Body of pancreas (tissue), 4 donors: Measurements from ENCODE around the gene PCDHB3. TPM values are rescaled to one million over a fixed set of nuclear protein-coding genes. Genes with fewer than 3 reads are reported as not detected.
"Not testable (repeated sequence)": the region's sequence is repeated elsewhere in the genome, so short reads cannot be mapped to it uniquely, and the experiment has no call there.

ENCODE experiments used
- ATAC-seq: fragments of 150-250 bp; one replicate; pipeline ENCODE4 v1.9.1; 2016
- DNase-seq, 4 donors: peaks; one replicate each; pipeline ENCODE4 v3.0.0-alpha.2; 2019
- H3K27ac ChIP-seq, 4 donors: fragments of 200-600 bp; sonication (generic); 1 replicate in 3 of 4; 2 replicates in 1 of 4; pipeline versions ENCODE4 v1.5.1 to v1.6.1; 2016 to 2019; ENCODE audit warnings: mild to moderate bottlenecking in 1 of 4, mixed read lengths in 1 of 4, moderate library complexity in 1 of 4
- H3K27me3 ChIP-seq, 2 donors: fragments of 200-600 bp; sonication (generic); one replicate each; pipeline ENCODE4 v1.6.0; 2016; ENCODE audit warnings: mild to moderate bottlenecking in 1 of 2
- H3K36me3 ChIP-seq, 2 donors: fragments of 200-600 bp; sonication (generic); replicated peaks in 1 of 2; 2 replicates each; pipeline ENCODE4 v1.5.1; 2016; ENCODE audit warnings: low read depth in 2 of 2; ENCODE audit not compliant: insufficient read depth in 1 of 2
- H3K4me1 ChIP-seq: fragments of 200-600 bp; sonication (generic); one replicate; pipeline ENCODE4 v1.6.0; 2016
- H3K4me3 ChIP-seq, 2 donors: fragments of 200-600 bp; sonication (generic); 1 replicate in 1 of 2; 2 replicates in 1 of 2; pipeline ENCODE4 v1.5.1; 2016 to 2019
- H3K9me3 ChIP-seq, 3 donors: fragments of 200-600 bp; sonication (generic); 1 replicate in 2 of 3; 2 replicates in 1 of 3; pipeline ENCODE4 v1.5.1; 2016
- CTCF ChIP-seq, 7 experiments: fragments of 450-650 bp in 4 of 7; fragments of 200-600 bp in 3 of 7; sonication (generic) in 3 of 7; IDR thresholded peaks; one replicate each; pipeline ENCODE4 v1.5.1; 2016 to 2019; ENCODE audit warnings: antibody characterized with exemption in 7 of 7
- POLR2A ChIP-seq, 3 donors: fragments of 450-650 bp; IDR thresholded peaks; one replicate each; pipeline ENCODE4 v1.6.1; 2016; ENCODE audit warnings: antibody characterized with exemption in 3 of 3, mild to moderate bottlenecking in 2 of 3
- WGBS, 2 donors: methylation state at CpG; one replicate each; pipeline ENCODE4 v1.1.5; 2017; 5-methylcytosine and 5-hydroxymethylcytosine counted together
- intact Hi-C: fragments of 100-400 bp; cut with DNase I; formaldehyde crosslinking; loops from one replicate; pipeline ENCODE4 v1.15.1; 2023
- total RNA-seq, 2 donors: library from RNA; depleted of rRNA; stranded (reverse); fragments of >200 nt; gene quantifications; one replicate each; pipeline ENCODE4 v1.1.0, GENCODE V29; 2016

Gene PCDHB3
- total RNA-seq, 2 donors from 2014 or later, result 1.3 to 1.8 TPM

GRCh38 chr5:141082228-141082627 is 18.0 kb upstream of the PCDHB3 start:
- DNase-seq (no peak), ATAC-seq (no peak)
- no peak overlapping the region for H3K27ac ChIP-seq
- intact Hi-C loops, result no loop called here
- peaks cover 0 to 6% of the 10 kb centered on the region in 2 donors for H3K27me3 ChIP-seq
- H3K36me3 ChIP-seq, result no peaks in the 10 kb centered on the region
- peaks cover 0 to 18% (median 0%) of the 10 kb centered on the region in 3 donors for H3K9me3 ChIP-seq
- TF ChIP-seq POLR2A (IDR thresholded peaks at IDR 0.05), result no peak
- no peak for TF ChIP-seq CTCF (IDR thresholded peaks at IDR 0.05)
- peaks cover 10% of the 10 kb centered on the region for H3K4me1 ChIP-seq
- no peak overlapping the region for H3K4me3 ChIP-seq

GRCh38 chr5:141084487-141084989 is 15.7 kb upstream of the PCDHB3 start:
- WGBS, 2 donors, result 5 to 6% methylated on average over 21 of the region's 21 CpGs
- ATAC-seq (peak; percentile 94), DNase-seq (peak; percentile 56 to 76 (median 73))
- Histone ChIP-seq H3K9me3 (peaks cover 0 to 16% (median 0%) of the 10 kb centered on the region in 3 donors), H3K27ac (peak overlapping the region in 3 of 4 donors; percentile 55 to 83 (median 73)), H3K4me1 (peaks cover 10% of the 10 kb centered on the region), H3K36me3 (no peaks in the 10 kb centered on the region), H3K4me3 (peak overlapping the region in 1 of 2 donors; percentile 19), H3K27me3 (no peaks in the 10 kb centered on the region)
- TF ChIP-seq POLR2A (IDR thresholded peaks at IDR 0.05), result peak in 2 of 3 donors; percentile 25 to 50
- TF ChIP-seq CTCF (IDR thresholded peaks at IDR 0.05), result peak; percentile 37 to 74 (median 65)
- intact Hi-C loops, result no loop called here

GRCh38 chr5:141094481-141095262 is 5.6 kb upstream of the PCDHB3 start, which contains the start of gene PCDHB2:
Gene PCDHB2 (plus strand): TSS chr5:141094615. CDS start chr5:141094791, 176 bp downstream.
- ATAC-seq, result peak; percentile 38
- Histone ChIP-seq H3K9me3 (peaks cover 0 to 50% (median 0%) of the 10 kb centered on the region in 3 donors), H3K27me3 (no peaks in the 10 kb centered on the region), H3K27ac (no peak within 1 kb of the TSS), H3K36me3 (no peaks in the 10 kb centered on the region), H3K4me1 (no peaks in the 10 kb centered on the region), H3K4me3 (no peak within 1 kb of the TSS)
- intact Hi-C loops, result no loop called here
- TF ChIP-seq CTCF (IDR thresholded peaks at IDR 0.05) (peak in 1 of 7 experiments; percentile 19), POLR2A (IDR thresholded peaks at IDR 0.05) (peak in 1 of 3 donors; percentile 14)
- 9 to 11% methylated on average over 29 of the region's 29 CpGs for WGBS, 2 donors
- DNase-seq, result peak in 3 of 4 donors; percentile 13 to 28 (median 23)

- TF ChIP-seq CTCF (IDR thresholded peaks at IDR 0.05) (no peak), POLR2A (IDR thresholded peaks at IDR 0.05) (no peak)
- ATAC-seq (no peak), DNase-seq (no peak)
- Histone ChIP-seq H3K9me3 (peaks cover 0 to 50% (median 0%) of the 10 kb centered on the region in 3 donors), H3K36me3 (no peaks in the 10 kb centered on the region), H3K4me3 (no peak overlapping the region), H3K27ac (no peak overlapping the region), H3K4me1 (no peaks in the 10 kb centered on the region), H3K27me3 (no peaks in the 10 kb centered on the region)
- WGBS, 2 donors, result 30 to 58% methylated on average over 7 to 12 of the region's 12 CpGs
- intact Hi-C loops, result no loop called here
These were observed 5.0 kb upstream of the PCDHB3 start for GRCh38 chr5:141095263-141095641.

- ATAC-seq, H3K4me1 ChIP-seq, H3K36me3 ChIP-seq, H3K27ac ChIP-seq, H3K27me3 ChIP-seq, intact Hi-C loops, H3K4me3 ChIP-seq, DNase-seq: not testable (repeated sequence)
- WGBS, 2 donors, result 28% methylated on average over 11 of the region's 46 CpGs; no CpG with 5 or more reads in 1 of the 2 donors
- peaks cover 0 to 53% (median 0%) of the 10 kb centered on the region in 3 donors for H3K9me3 ChIP-seq
These were observed 4.1 kb upstream of the PCDHB3 start for GRCh38 chr5:141096181-141096580.

- ATAC-seq, H3K27me3 ChIP-seq, H3K4me3 ChIP-seq, intact Hi-C loops, H3K27ac ChIP-seq, H3K36me3 ChIP-seq, DNase-seq, H3K4me1 ChIP-seq: not testable (repeated sequence)
- 23% methylated on average over 25 of the region's 38 CpGs; no CpG with 5 or more reads in 1 of the 2 donors for WGBS, 2 donors
- H3K9me3 ChIP-seq, result peaks cover 0 to 57% (median 2%) of the 10 kb centered on the region in 3 donors
These were observed 3.7 kb upstream of the PCDHB3 start for GRCh38 chr5:141096586-141096985.
